GM19372 (cell line): Measurements from ENCODE around the gene NOPCHAP1.

Experiments used
- ATAC-seq: cut with Tn5 transposase; IDR thresholded peaks from one replicate; pipeline ENCODE4 v1.9.1; 2021; ENCODE audit warnings: mild to moderate bottlenecking, low read depth, moderate library complexity; ENCODE audit not compliant: unreplicated experiment

The NOPCHAP1 gene

DNA sequence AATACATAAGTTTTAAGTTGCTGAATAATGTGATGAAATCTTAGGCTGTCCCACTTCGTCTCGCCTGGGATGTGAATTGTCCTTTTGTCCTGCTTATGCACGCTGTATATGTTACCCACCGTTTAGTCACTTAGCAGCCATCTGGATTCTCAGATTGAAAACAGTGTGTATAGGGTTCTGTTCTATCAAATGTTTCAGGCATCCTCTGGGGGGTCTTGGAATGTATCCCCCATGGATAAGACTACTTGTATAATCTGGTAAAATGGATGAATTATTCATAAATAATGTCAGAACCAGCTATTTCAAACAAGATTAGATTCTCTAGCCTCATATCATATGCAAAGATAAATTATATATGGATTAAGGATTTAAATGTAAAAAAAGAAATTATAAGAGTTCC is 29.4 kb downstream of the NOPCHAP1 start:
- no peak for ATAC-seq

DNA sequence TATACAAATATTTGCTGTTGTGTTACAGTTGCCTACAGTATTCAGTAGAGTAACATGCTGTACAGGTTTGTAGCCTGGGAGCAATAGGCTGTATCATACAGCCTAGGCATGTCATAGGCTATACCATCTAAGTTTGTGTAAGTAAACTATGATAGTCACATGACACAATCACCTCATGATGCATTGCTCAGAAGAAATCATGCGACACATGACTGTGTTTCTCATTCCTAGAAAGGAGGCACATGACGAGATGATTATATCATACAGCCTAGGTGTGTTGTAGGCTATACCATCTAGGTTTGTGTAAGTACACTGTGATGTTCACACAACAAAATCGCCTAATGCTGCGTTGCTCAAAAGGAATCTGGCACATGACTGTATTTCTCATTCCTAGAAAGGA is 31.9 kb downstream of the NOPCHAP1 start:
- ATAC-seq = no peak

DNA sequence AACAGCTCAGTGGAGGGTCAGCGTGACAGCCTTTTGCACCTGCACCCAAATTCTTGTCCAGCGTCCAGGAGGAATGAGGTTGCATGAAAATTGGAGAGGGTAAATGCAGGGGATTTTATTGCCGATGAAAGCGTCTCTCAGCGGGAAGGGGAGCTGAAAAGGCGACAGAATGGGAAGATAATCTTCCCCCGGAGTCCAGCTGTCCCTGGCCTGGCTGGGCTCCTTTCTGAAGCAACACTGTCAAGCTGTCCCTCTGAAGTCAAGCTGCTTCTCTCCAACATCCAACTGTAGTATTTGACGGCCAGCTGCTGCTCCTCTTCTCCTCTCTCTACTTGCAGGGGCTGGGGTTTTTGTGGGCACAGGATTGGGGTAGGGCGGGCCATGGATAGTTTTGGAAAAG is 32.7 kb downstream of the NOPCHAP1 start:
- no peak for ATAC-seq

DNA sequence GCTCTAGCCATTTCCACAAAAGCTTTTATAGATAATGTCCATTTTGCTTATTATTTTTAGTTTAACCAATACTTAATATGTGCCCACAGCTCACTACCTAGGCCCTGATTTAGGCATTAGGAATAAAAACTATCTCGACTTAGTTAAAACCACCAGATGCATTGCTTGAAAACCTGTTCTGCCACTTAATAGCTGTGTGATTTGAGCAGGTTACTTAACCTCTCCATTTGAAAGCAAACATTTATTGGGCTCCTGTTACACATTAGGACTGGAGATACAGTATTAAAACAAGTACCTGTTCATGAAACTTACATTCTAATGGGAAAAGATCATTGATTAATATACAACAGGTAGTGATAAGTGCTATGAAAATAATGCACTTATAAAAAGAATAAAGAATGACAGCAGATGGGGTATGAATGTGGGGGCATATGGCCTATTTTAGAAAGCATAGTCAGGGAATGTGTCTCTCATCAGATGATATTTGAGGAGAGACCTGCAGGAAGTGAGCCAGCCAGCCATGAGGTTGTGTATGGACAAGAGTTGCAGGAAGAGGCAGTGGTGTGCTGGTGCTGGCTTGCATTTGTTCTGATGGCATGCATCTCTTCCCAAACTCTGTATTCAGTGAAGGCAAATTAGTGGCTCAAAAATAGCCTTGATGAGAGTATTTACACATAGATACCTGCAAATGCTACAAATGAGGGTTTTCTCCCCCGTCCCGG is 34.3 kb downstream of the NOPCHAP1 start:
- no peak for ATAC-seq

DNA sequence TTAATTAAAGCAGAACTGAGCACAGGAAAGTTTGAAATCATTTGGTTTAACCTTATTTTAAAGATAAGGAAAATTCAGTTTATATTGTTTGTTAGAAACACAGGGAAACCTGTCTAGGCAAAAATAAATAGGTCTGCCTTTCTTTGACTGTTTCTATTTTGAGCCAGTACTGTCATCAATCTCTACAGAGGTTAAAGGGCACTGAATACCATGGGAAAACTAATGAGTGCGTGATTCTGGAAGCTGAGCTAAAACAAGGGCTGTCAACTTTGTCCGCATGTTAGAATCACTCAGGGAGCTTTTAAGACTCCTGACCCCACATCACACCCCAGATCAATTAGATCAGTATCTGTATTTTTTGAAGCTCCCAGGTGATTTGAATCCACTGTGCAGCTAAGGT is 38.8 kb downstream of the NOPCHAP1 start:
- ATAC-seq = no peak

DNA sequence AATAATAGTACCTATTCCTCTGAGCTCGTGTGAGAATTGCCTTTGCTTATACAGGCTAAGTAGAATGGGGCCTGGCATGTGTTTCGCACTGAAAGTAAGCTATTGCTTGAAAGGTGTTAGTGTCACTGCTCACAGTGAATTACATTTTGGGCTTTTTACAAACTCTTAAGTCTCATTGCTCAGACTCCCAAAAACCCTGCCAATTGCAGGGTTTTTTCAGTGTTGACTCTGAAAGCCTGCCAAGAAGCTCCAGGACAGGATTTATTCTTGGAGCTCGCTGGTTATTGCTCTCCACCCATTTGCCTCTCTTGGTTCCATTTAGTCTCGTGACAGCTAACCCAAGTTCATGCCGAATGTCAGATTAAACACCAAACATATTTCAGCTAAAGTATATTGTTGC is 39.8 kb downstream of the NOPCHAP1 start:
- ATAC-seq = no peak

DNA sequence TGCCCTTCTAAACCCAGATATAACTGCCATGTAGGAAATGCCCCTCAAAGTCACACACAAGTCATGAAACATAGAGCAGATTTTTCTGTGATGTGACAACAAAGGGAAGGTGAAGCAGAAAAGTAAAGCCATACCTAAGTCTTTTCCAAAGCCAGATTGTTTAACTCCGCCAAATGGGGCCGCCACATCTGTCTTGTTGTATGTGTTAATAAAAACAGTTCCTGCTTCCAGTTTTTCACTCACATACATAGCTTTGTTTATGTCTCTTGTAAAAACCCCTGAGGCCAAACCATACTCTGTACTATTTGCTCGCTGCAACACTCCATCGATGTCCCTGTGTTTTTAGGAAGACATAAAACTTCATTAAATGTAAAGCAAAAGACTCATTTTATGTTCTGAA is 40.3 kb downstream of the NOPCHAP1 start:
- ATAC-seq = no peak

DNA sequence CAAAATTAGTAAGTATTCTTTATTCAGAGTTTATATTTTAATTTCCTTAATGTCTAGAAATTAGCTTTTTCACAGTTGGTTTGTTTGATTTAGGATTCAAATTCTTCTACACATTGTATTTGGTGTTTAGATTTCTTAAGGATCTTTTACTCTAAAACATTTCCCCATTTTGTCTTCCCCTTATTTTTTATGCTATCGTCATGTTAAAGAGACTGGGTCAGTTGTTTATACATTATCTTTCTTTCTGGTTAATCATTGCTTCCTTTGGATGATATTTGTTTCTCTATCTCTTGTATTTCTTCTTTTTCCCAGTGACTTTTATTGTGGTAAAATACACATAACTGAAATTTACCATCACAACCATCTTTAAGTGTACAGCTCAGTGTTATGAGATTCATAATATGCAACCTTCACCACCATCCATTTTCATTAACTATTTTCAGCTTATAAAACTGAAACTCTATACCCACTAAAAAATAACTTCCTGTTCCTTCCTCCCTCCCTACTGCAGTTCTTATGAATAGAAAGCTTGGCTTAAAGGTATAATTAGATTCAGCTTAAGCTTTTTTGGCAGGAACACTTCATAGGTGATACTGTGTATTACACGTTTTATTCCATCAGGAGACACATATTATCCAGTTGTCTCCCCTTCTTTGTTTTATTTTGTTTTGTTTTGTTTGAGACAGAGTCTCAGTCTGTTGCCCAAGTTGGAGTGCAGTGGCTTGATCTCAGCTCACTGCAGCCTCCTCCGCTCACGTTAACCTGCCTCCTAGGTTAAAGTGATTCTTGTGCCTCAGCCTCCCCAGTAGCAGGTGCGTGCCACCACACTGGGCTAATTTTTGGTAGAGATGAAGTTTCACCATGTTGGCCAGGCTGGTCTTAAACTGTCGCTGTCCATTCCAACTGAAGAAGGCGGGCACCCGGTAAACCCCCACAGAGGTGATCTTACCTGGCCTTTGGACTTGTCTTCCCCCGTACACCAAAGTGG is 45.0 kb downstream of the NOPCHAP1 start:
- peak; percentile 79 for ATAC-seq

DNA sequence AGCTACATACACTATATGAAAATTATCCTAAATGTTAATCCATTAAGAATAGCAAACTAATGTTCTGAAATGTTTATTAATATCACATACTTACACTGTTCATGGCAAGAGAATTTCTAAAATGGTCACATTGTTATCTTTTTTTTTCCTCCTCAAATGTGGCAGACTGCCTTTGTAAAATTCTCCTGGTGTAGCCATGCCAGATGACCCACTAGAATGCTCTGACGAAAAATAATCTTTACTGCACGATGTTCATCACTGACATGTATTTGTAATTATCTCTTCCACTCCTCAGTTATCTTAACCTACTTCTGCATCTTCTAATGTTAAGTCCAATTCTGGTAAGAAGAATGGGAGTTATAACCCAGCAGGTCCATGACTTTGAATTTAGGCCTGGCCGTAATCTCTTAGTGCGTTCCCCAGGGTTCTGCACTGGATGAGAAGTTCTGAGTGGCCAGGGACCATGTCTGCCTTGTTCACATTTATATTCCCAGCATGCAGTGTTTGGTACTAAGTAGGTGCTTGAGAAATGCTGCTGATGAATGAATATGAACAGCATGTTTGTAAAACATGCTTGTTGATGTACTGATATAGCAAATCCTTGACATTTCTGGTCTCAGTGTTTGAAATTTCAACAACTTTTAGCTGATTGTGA is 46.7 kb downstream of the NOPCHAP1 start:
- no peak for ATAC-seq

DNA sequence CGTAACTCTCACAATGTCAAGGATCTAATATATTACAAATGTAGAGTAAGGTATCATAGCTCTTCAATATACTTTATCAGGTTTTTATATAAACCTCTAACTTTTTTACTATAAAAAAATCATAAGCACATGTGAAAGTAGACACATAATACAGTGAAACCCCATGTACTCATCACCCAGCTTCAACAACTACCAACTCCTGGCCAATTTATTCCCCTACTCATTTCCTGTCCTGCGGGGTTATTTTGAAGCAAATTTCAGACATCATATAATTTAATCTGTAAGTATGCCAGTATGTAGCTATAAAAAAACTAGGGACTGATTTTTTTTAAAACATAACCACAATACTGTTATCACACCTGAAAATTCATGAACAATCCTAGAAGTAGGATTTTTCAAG is 47.7 kb downstream of the NOPCHAP1 start:
- ATAC-seq = no peak
